Sigmoid colon (tissue), 7 donors: ENCODE data around the gene RNF8. TPM values are rescaled to one million over a fixed set of nuclear protein-coding genes. Genes with fewer than 3 reads are reported as not detected.
"Not testable (repeated sequence)": the region's sequence is repeated elsewhere in the genome, so short reads cannot be mapped to it uniquely, and the experiment has no call there.

Experiments used
- DNase-seq: peaks from one replicate; pipeline ENCODE4 v3.0.0-alpha.2; 2019
- H3K27ac ChIP-seq, 4 donors: fragments of 200-600 bp; sonication (generic); one replicate each; pipeline ENCODE4 v1.5.1; 2016 to 2019; ENCODE audit warnings: mild to moderate bottlenecking in 1 of 4
- H3K27me3 ChIP-seq, 3 donors: fragments of 200-600 bp; sonication (generic); one replicate each; pipeline ENCODE4 v1.5.1; 2019; ENCODE audit warnings: mild to moderate bottlenecking in 1 of 3
- H3K36me3 ChIP-seq, 4 donors: fragments of 200-600 bp; sonication (generic); one replicate each; pipeline ENCODE4 v1.5.1; 2016 to 2019
- H3K4me1 ChIP-seq, 4 donors: fragments of 200-600 bp; sonication (generic); one replicate each; pipeline ENCODE4 v1.5.1; 2017 to 2019
- H3K4me3 ChIP-seq, 4 donors: fragments of 200-600 bp; sonication (generic); one replicate each; pipeline ENCODE4 v1.5.1; 2017 to 2019; ENCODE audit warnings: mild to moderate bottlenecking in 2 of 4, moderate library complexity in 1 of 4
- H3K9me3 ChIP-seq, 4 donors: fragments of 200-600 bp in 3 of 4; sonication (generic) in 3 of 4; one replicate each; pipeline versions ENCODE4 v1.5.1 to v1.6.1; 2013 to 2019
- EP300 ChIP-seq, 4 donors: sonication (generic); formaldehyde crosslinking; IDR thresholded peaks; one replicate each; pipeline ENCODE4 v1.6.1; 2017; ENCODE audit warnings: antibody characterized with exemption in 4 of 4
- POLR2A ChIP-seq, 2 donors: fragments of 450-650 bp; IDR thresholded peaks; one replicate each; pipeline ENCODE4 v1.6.1; 2016; ENCODE audit warnings: antibody characterized with exemption in 2 of 2, mild to moderate bottlenecking in 2 of 2, moderate library complexity in 2 of 2
- POLR2AphosphoS5 ChIP-seq, 4 donors: sonication (generic); formaldehyde crosslinking; IDR thresholded peaks; one replicate each; pipeline ENCODE4 v1.6.1; 2017; ENCODE audit warnings: antibody characterized with exemption in 4 of 4
- WGBS, 2 donors: extraction: QIAGEN DNeasy Blood & Tissue Kit; methylation state at CpG; one replicate each; pipeline ENCODE4 v1.1.7; 2013; 5-methylcytosine and 5-hydroxymethylcytosine counted together
- intact Hi-C: fragments of 100-400 bp; cut with DNase I; formaldehyde crosslinking; loops from one replicate; pipeline ENCODE4 v1.15.1; 2023
- polyA plus RNA-seq, 3 donors: library from polyadenylated mRNA; stranded (reverse); fragments of 200-250 nt; gene quantifications; one replicate each; pipeline ENCODE4 v1.2.3, GENCODE V29; 2013
- total RNA-seq, 4 donors: library from RNA; depleted of rRNA; stranded (reverse); fragments of >200 nt; gene quantifications; one replicate each; pipeline ENCODE4 v1.1.0, GENCODE V29; 2016
- TF ChIP-seq, protein P1 (sequence below), 4 experiments: fragments of 450-650 bp in 3 of 4; fragments of 200-600 bp in 1 of 4; IDR thresholded peaks; one replicate each; pipeline ENCODE4 v1.5.1; 2016 to 2019; ENCODE audit warnings: antibody characterized with exemption in 4 of 4, mild to moderate bottlenecking in 3 of 4, moderate library complexity in 2 of 4
- donor health status: healthy with polysubstance abuse.
- donor health status: Bipolar disorder and iron deficiency.
- donor health status: healthy.

RNF8 gene
- total and polyA plus RNA-seq, 7 donors, result 8.8 to 18.5 (median 11.6) TPM

DNA sequence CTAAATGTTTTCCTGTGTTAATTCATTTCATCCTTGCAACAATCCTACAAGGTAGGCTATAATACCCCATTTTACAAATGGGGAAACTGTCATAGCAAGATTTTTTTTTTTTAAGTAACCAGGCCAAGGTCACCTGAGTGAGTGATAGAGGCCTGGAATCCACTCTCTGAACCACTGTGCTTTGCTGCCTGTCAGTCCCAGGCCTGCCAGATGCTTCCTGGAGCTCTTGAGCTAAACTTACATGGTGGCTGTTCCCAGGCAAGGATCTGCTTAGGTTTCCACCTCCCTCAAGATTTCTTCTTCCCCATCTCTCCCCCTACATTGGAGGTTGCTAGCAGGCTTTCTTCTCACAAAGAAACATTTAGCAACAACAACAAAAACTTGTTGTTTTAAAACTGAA is 32.7 kb upstream of the RNF8 start:
- peaks cover 0 to 25% (median 21%) of the 10 kb centered on the region in 4 donors for H3K4me1 ChIP-seq
- TF ChIP-seq, protein P1, sequence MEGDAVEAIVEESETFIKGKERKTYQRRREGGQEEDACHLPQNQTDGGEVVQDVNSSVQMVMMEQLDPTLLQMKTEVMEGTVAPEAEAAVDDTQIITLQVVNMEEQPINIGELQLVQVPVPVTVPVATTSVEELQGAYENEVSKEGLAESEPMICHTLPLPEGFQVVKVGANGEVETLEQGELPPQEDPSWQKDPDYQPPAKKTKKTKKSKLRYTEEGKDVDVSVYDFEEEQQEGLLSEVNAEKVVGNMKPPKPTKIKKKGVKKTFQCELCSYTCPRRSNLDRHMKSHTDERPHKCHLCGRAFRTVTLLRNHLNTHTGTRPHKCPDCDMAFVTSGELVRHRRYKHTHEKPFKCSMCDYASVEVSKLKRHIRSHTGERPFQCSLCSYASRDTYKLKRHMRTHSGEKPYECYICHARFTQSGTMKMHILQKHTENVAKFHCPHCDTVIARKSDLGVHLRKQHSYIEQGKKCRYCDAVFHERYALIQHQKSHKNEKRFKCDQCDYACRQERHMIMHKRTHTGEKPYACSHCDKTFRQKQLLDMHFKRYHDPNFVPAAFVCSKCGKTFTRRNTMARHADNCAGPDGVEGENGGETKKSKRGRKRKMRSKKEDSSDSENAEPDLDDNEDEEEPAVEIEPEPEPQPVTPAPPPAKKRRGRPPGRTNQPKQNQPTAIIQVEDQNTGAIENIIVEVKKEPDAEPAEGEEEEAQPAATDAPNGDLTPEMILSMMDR (IDR thresholded peaks at IDR 0.05), result no peak
- TF ChIP-seq EP300 (IDR thresholded peaks at IDR 0.05), result no peak
- TF ChIP-seq POLR2AphosphoS5 (IDR thresholded peaks at IDR 0.05), result no peak
- no peak for TF ChIP-seq POLR2A (IDR thresholded peaks at IDR 0.05)
- no peak for DNase-seq
- no peaks in the 10 kb centered on the region for H3K27me3 ChIP-seq
- peaks cover 0 to 59% (median 20%) of the 10 kb centered on the region in 4 donors for H3K36me3 ChIP-seq
- H3K9me3 ChIP-seq, result no peaks in the 10 kb centered on the region
- H3K4me3 ChIP-seq, result no peak overlapping the region
- no peak overlapping the region for H3K27ac ChIP-seq
- intact Hi-C loops, result no loop called here

DNA sequence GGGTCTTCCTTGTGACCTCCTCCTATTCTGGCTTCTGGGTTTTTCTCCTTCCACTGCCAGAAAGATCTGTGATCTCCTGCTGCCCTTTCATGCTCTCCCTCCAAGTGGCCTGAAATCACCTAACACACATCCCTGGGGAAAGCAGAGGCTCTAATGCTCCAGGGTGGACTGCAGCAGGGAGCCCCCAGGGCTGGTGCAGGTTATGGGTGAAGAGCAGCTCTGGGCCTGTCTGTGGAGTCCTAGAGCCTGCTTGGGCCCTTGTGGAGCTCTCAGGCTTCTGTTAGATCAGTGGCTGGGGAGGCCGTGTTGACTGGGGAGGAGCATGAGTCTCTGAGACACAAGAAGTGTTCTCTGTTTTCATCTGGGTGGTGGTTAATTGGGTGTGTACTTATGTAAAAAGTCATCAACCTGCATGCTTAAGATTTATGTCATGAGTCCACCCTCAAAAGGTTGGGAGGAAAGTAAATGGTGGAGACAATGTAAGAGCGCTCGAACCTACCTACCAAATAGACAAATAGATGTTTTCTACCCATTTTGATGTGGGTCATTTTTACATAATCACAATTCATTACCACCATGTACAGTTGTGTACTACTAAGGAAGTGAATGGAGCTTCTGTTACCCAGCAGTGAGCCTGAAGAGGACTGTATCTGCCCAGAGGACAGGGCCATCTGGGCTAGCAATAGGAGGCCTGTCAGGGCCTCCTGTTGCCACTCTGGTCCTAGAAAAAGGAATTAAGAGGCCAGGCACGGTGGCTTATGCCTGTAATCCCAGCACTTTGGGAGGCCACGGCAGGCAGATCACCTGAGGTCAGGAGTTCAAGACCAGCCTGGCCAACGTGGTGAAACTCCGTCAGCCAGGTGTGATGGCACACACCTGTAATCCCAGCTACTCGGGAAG is 32.0 kb upstream of the RNF8 start:
- TF ChIP-seq, protein P1 (IDR thresholded peaks at IDR 0.05), result no peak
- TF ChIP-seq EP300 (IDR thresholded peaks at IDR 0.05), result no peak
- TF ChIP-seq POLR2A (IDR thresholded peaks at IDR 0.05), result no peak
- no peak for TF ChIP-seq POLR2AphosphoS5 (IDR thresholded peaks at IDR 0.05)
- Histone ChIP-seq H3K27me3 (no peaks in the 10 kb centered on the region), H3K36me3 (peaks cover 0 to 52% (median 17%) of the 10 kb centered on the region in 4 donors), H3K4me1 (peaks cover 0 to 25% (median 21%) of the 10 kb centered on the region in 4 donors), H3K9me3 (no peaks in the 10 kb centered on the region), H3K4me3 (no peak overlapping the region), H3K27ac (no peak overlapping the region)
- no peak for DNase-seq
- 86 to 91% methylated on average over 8 of the region's 8 CpGs for WGBS, 2 donors
- intact Hi-C loops, result no loop called here

DNA sequence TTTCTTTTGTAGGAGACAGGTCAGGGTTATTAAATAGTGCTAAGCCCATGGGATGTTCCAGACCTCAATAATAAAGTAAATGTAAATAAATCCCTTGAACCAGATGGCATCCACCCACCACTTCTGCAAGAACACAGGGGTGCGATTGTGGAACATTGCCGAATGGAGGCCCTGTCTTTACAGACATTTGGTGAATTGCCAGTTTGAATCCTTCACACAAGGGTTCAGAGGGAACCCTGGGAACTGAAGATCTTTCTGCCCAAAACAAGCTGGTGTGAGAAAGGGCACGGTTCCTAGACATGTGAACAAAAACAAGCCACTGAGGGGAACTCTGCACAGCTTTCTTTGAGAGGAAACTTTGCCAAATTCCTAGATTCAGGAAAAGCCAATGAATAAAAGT is 30.2 kb upstream of the RNF8 start:
- Histone ChIP-seq H3K27ac (peak overlapping the region in 3 of 4 donors; percentile 3 to 56 (median 44)), H3K4me1 (peaks cover 0 to 25% (median 21%) of the 10 kb centered on the region in 4 donors), H3K4me3 (no peak overlapping the region), H3K27me3 (no peaks in the 10 kb centered on the region), H3K9me3 (no peaks in the 10 kb centered on the region), H3K36me3 (peaks cover 0 to 34% (median 8%) of the 10 kb centered on the region in 4 donors)
- intact Hi-C loops, result no loop called here
- DNase-seq, result no peak
- WGBS, 2 donors, result 34 to 36% methylated on average over 3 of the region's 3 CpGs
- no peak for TF ChIP-seq POLR2AphosphoS5 (IDR thresholded peaks at IDR 0.05)
- no peak for TF ChIP-seq EP300 (IDR thresholded peaks at IDR 0.05)
- no peak for TF ChIP-seq POLR2A (IDR thresholded peaks at IDR 0.05)
- TF ChIP-seq, protein P1 (IDR thresholded peaks at IDR 0.05), result no peak

- TF ChIP-seq POLR2A (IDR thresholded peaks at IDR 0.05), result no peak
- no peak for TF ChIP-seq EP300 (IDR thresholded peaks at IDR 0.05)
- no peak for TF ChIP-seq POLR2AphosphoS5 (IDR thresholded peaks at IDR 0.05)
- TF ChIP-seq, protein P1 (IDR thresholded peaks at IDR 0.05), result no peak
- 60 to 62% methylated on average over 4 of the region's 4 CpGs for WGBS, 2 donors
- intact Hi-C loops, result loop anchor here (2.0 kb wide), 2 partner anchors 242 to 368 kb away; no protein-coding TSS in a partner anchor
- no peak for DNase-seq
- Histone ChIP-seq H3K9me3 (no peaks in the 10 kb centered on the region), H3K36me3 (peaks cover 0 to 26% (median 6%) of the 10 kb centered on the region in 4 donors), H3K27me3 (no peaks in the 10 kb centered on the region), H3K4me1 (peaks cover 0 to 25% (median 21%) of the 10 kb centered on the region in 4 donors), H3K27ac (peak overlapping the region in 3 of 4 donors; percentile 3 to 56 (median 44)), H3K4me3 (no peak overlapping the region)
These were observed 29.4 kb upstream of the RNF8 start for GRCh38 chr6:37324131-37325033.

GRCh38 chr6:37330345-37330744 is 23.4 kb upstream of the RNF8 start:
- H3K27ac ChIP-seq, intact Hi-C loops, H3K9me3 ChIP-seq, H3K27me3 ChIP-seq, H3K4me1 ChIP-seq, DNase-seq, H3K4me3 ChIP-seq: not testable (repeated sequence)
- peaks cover 0 to 13% (median 5%) of the 10 kb centered on the region in 4 donors for H3K36me3 ChIP-seq
- 91 to 96% methylated on average over 10 of the region's 10 CpGs for WGBS, 2 donors
